Ectodermal cell (in vitro differentiated cells): ENCODE measurements around the gene STRN3.
"Not testable (repeated sequence)": the region's sequence is repeated elsewhere in the genome, so short reads cannot be mapped to it uniquely, and the experiment has no call there.

ENCODE experiments used
- H3K27ac ChIP-seq: 2 replicates; pipeline ENCODE4 v1.7.0; 2013; ENCODE audit warnings: mild to moderate bottlenecking, low read depth, low read length; ENCODE audit not compliant: insufficient read depth, poor library complexity, severe bottlenecking
- H3K27me3 ChIP-seq: 2 replicates; pipeline ENCODE4 v1.7.0; 2013; ENCODE audit warnings: mild to moderate bottlenecking, low read length; ENCODE audit not compliant: insufficient read depth, control insufficient read depth, poor library complexity, severe bottlenecking
- H3K36me3 ChIP-seq: one replicate; pipeline ENCODE4 v1.7.0; 2013; ENCODE audit warnings: low read length; ENCODE audit not compliant: control insufficient read depth, insufficient read depth
- H3K4me1 ChIP-seq: one replicate; pipeline ENCODE4 v1.7.0; 2013; ENCODE audit warnings: low read length; ENCODE audit not compliant: control insufficient read depth, insufficient read depth
- H3K4me3 ChIP-seq: 2 replicates; pipeline ENCODE4 v1.7.0; 2013; ENCODE audit warnings: low read depth, low read length, control low read depth; ENCODE audit not compliant: insufficient read depth
- H3K9me3 ChIP-seq: 2 replicates; pipeline ENCODE4 v1.7.0; 2013; ENCODE audit warnings: mild to moderate bottlenecking, low read length, moderate library complexity; ENCODE audit not compliant: control insufficient read depth
- WGBS, 2 experiments: methylation state at CpG; one replicate each; pipeline ENCODE4 v1.1.7; 2013; ENCODE audit warnings: missing lambda C conversion rate in 2 of 2; 5-methylcytosine and 5-hydroxymethylcytosine counted together

The STRN3 gene

GRCh38 chr14:30972036-30972732 is 54.0 kb downstream of the STRN3 start:
- H3K9me3 ChIP-seq, H3K4me3 ChIP-seq, H3K36me3 ChIP-seq, H3K4me1 ChIP-seq, H3K27ac ChIP-seq, H3K27me3 ChIP-seq: not testable (repeated sequence)
- 95 to 97% methylated on average over 7 to 11 of the region's 11 CpGs for WGBS, 2 experiments

DNA sequence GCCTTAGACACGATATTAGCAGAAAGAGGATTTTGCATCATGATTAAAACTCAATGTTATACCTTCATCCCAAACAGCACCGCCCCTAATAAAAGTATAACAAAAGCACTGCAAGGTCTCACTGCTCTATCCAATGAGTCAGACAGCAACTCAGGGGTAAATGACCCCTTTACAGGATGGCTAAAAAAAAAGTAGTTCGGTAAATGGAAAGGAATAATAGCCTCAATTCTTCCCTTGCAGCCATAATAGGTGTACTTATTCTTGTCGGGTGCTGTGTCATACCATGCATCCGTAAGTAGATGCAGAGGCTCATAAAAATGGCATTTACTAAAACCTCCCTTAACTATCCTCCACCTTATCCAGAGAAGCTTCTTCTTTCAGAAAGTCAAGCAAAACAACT is 54.6 kb downstream of the STRN3 start:
- H3K4me3 ChIP-seq = no peak overlapping the region
- H3K36me3 ChIP-seq = peaks cover 3% of the 10 kb centered on the region
- peaks cover 6% of the 10 kb centered on the region for H3K4me1 ChIP-seq
- H3K9me3 ChIP-seq = no peaks in the 10 kb centered on the region
- no peak overlapping the region for H3K27ac ChIP-seq
- 92% methylated on average over 4 to 5 of the region's 5 CpGs for WGBS, 2 experiments
- H3K27me3 ChIP-seq = no peaks in the 10 kb centered on the region

- H3K9me3 ChIP-seq, H3K4me1 ChIP-seq, H3K27ac ChIP-seq, H3K4me3 ChIP-seq, H3K36me3 ChIP-seq, H3K27me3 ChIP-seq: not testable (repeated sequence)
- 68 to 70% methylated on average over 4 of the region's 4 CpGs for WGBS, 2 experiments
Measured at GRCh38 chr14:30969796-30970195, 56.4 kb downstream of the STRN3 start.

DNA sequence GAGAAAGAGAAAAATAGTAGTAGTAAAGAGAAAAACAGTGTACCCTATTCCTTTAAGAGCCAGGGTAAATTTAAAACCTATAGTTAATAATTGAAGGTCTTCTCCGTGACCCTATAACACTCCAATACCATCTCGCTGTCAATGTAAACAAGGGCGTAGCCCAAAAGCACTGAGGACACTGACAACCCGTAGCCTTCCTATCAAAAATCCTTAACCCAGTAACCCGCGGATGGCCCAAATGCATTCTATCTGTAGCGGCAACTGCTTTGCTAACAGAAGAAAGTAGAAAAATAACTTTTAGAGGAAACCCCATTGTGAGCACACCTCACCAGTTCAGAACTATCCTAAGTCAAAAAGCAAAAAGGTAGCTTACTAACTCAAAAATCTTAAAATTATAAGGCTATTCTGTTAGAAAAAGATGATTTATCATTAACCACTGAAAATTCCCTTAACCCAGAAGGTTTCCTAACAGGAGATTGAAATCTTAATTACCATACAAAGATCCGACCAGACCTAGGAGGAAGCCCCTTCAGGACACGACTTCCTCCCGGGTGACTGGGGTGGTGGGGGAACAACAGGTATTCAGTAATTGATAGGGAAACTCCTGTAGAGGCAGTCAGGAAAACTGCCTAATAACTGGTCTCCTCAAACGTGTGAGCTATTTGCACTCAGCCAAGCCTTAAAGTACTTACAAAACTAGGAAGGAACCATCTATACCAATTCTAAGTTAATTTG is 58.6 kb downstream of the STRN3 start:
- not testable (repeated sequence) for H3K27ac ChIP-seq, H3K4me1 ChIP-seq, H3K4me3 ChIP-seq, H3K9me3 ChIP-seq, H3K27me3 ChIP-seq
- 90 to 91% methylated on average over 10 to 11 of the region's 11 CpGs for WGBS, 2 experiments
- H3K36me3 ChIP-seq = peaks cover 11% of the 10 kb centered on the region

DNA sequence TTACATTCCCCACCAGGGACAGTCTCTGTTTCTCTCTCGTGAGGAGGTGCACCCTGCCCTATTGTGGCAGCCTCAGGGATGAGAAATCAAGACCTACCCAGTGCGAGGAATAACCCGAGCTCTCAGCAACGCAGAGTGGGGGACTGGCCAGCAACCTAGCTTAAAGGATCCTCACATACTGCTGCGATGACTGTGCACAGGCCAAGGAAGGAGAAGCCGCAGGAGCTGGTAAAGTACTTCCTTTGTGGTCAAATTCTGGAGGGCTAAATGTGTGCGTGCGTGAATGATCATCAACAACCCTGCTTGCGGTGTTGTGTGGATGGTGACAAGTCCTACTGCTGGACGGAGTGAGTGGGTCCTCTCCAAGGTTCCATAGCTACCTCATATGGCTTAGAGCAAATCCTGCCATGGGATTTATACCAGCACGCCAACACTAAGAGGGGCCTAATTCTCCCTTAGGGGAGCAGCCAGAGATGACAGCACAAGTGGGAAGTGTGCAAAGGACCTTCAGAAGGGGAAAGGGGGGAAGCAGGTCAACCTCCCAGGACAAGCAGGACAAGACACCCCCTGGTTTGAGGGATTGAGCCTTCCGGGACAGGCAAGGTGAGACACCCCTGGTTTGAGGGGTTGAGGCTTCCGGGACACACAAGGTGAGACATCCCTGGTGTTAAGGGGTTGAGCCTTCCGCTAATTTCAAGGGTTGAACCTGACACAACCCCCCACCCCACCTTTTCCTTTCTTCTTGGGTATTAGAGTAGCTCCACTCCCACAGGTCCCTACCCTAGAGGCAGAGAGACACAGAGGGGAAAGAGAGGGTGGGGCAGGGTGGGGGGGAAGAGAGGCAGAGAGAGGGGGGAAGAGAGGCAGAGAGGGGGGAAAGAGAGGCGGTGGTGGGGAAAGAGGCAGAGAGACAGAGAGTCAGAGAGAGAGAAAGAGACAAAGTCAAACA is 59.5 kb downstream of the STRN3 start:
- no peak overlapping the region for H3K4me3 ChIP-seq
- WGBS, 2 experiments = 94% methylated on average over 14 to 15 of the region's 15 CpGs
- no peak overlapping the region for H3K27ac ChIP-seq
- no peaks in the 10 kb centered on the region for H3K27me3 ChIP-seq
- H3K36me3 ChIP-seq = peaks cover 11% of the 10 kb centered on the region
- no peaks in the 10 kb centered on the region for H3K9me3 ChIP-seq
- peaks cover 6% of the 10 kb centered on the region for H3K4me1 ChIP-seq

DNA sequence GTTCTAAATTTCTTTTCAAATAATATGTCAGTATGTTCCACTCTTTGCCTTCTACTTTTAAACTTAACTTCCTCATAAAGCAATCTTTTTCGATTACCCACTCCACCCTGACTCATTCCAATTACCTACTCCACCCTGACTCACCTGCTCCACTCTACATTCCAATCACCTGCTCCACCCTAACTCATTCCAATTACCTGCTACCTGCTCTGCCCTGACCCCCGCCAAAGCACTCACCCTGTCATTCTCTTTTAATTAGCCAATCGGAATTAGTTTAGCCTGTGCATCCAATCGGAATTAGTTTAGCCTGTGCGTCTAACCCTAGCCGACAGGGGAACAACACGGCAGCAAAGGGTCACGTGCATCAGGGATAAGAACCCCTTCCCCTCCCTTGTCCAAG is 60.3 kb downstream of the STRN3 start:
- not testable (repeated sequence) for H3K9me3 ChIP-seq, H3K4me1 ChIP-seq, H3K27ac ChIP-seq, H3K4me3 ChIP-seq, H3K27me3 ChIP-seq
- peaks cover 11% of the 10 kb centered on the region for H3K36me3 ChIP-seq
- WGBS, 2 experiments = 95 to 98% methylated on average over 8 of the region's 8 CpGs

- 90% methylated on average over 2 of the region's 2 CpGs for WGBS, 2 experiments
- peaks cover 11% of the 10 kb centered on the region for H3K36me3 ChIP-seq
Measured at GRCh38 chr14:30962537-30962936, 63.6 kb downstream of the STRN3 start.

DNA sequence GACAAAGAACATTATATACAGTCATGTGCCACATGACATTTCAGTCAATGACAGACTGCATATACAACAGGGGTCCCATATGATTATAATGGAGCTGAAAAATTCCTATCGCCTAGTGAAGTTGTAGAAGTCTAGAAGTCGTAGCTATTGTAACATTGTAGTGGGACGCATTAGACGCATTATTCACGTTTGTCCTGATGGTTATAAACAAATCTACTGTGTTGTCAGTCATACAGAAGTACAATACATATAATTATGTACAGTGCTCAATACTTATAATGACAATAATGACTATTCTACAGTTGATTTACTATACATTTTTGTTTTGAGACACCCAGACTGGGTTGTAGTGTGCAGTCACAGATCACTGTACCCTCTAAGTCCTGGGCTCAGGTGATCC is 64.8 kb downstream of the STRN3 start:
- Histone ChIP-seq H3K36me3 (peaks cover 6% of the 10 kb centered on the region), H3K27ac (no peak overlapping the region), H3K27me3 (no peaks in the 10 kb centered on the region), H3K9me3 (no peaks in the 10 kb centered on the region), H3K4me3 (no peak overlapping the region), H3K4me1 (no peaks in the 10 kb centered on the region)
- 92 to 100% methylated on average over 2 to 5 of the region's 5 CpGs for WGBS, 2 experiments

More at GRCh38 chr14:30962537-30962936, 63.6 kb downstream of the STRN3 start:
- not testable (repeated sequence) for H3K4me3 ChIP-seq, H3K27ac ChIP-seq, H3K27me3 ChIP-seq, H3K9me3 ChIP-seq, H3K4me1 ChIP-seq

- Histone ChIP-seq H3K27me3 (no peaks in the 10 kb centered on the region), H3K36me3 (peaks cover 4% of the 10 kb centered on the region), H3K4me1 (no peaks in the 10 kb centered on the region), H3K9me3 (no peaks in the 10 kb centered on the region), H3K4me3 (no peak overlapping the region), H3K27ac (no peak overlapping the region)
- 95 to 96% methylated on average over 2 to 3 of the region's 3 CpGs for WGBS, 2 experiments
Measured at GRCh38 chr14:30960216-30960615, 66.0 kb downstream of the STRN3 start.
